ENCODE results near the gene CBX7.
"Not testable (repeated sequence)": the region's sequence is repeated elsewhere in the genome, so short reads cannot be mapped to it uniquely, and the experiment has no call there.

Gene CBX7

DNA sequence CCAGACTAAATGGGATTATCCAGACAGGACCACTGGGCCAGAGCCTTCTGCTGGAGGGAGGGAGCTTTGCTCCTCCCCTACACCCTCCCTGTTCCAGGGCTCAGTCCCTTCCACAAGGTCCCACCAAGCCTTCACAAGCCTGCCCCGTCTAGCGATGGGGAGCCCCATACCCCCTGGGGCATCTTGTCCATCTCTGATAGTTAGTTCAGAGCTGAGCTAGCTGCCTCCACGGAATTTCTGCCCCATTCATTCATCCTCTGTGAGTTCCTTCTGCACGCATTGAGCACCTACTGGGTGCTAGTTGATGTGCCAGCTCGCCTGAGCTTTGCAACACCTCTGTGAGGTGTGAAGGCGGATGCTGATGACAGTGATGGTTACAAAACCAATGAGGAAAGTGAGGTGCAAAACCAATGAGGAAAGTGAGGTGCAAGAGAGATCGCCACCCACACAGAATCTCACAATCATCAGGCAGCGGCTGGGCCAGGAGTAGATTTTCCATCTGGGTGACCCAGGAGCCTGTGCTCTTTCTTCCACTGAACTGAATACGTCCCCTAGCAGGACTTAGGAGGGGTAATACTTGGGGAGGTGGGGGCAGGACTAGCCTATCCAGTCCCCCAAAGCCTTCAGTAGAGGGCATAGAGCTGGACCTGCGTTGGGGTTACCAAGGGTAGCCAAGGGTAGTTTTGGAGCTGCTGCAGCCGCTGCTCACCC lies 21.5 kb upstream of the CBX7 start:
- peaks cover 27% of the 10 kb centered on the region for H3K4me1 ChIP-seq (ENCODE audit: control insufficient read depth, insufficient read depth, low read length)
- H3K4me3 ChIP-seq (ENCODE audit: low read length), result no peak overlapping the region
- no peak for DNase-seq (ENCODE audit: low read depth, low spot score)
- no peak overlapping the region for H3K27ac ChIP-seq (ENCODE audit: low read length)
- WGBS (ENCODE audit: insufficient coverage, insufficient read length), result no CpG with 5 or more reads among the region's 11 CpGs
- no peaks in the 10 kb centered on the region for H3K27me3 ChIP-seq (ENCODE audit: control insufficient read depth, insufficient read depth, low read length)
- no peaks in the 10 kb centered on the region for H3K9me3 ChIP-seq (ENCODE audit: control insufficient read depth, insufficient read depth, low read length)
- H3K36me3 ChIP-seq (ENCODE audit: control insufficient read depth, insufficient read depth, low read length), result no peaks in the 10 kb centered on the region

DNA sequence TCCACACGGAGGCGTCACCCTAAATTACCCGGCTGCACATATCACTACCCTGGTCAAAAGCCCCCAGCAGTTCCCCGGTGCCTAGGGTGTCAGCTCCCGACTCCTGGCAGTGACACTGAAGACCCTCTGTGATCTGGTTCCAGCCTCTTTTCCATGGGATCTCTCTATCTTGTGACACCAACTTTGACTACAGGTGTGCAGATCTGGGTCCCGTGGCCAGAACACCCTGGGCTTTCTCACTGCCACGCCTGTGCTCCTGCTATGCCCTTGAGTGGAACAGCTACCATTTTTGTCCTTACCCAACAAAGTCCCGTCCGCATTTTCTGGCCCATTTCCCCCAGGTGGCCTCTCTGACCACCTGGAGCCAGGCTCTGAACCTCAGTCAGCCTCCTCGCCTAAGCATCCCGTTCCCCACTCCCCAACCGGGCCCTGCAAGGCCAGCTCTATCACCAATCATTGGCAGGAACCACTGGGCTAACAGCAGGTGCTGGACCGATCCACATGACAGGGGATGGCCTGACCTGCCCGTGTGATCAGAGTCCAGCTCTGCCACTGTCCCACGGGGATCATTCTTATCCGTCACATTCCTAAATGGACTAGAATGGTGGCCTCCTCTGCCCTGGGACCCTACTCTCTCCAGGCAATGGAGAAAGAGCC lies 20.7 kb upstream of the CBX7 start:
- no peak for DNase-seq (ENCODE audit: low read depth, low spot score)
- Histone ChIP-seq H3K27ac (ENCODE audit: low read length) (no peak overlapping the region), H3K9me3 (ENCODE audit: control insufficient read depth, insufficient read depth, low read length) (no peaks in the 10 kb centered on the region), H3K4me3 (ENCODE audit: low read length) (no peak overlapping the region), H3K27me3 (ENCODE audit: control insufficient read depth, insufficient read depth, low read length) (no peaks in the 10 kb centered on the region), H3K36me3 (ENCODE audit: control insufficient read depth, insufficient read depth, low read length) (no peaks in the 10 kb centered on the region), H3K4me1 (ENCODE audit: control insufficient read depth, insufficient read depth, low read length) (peaks cover 27% of the 10 kb centered on the region)
- no CpG with 5 or more reads among the region's 16 CpGs for WGBS (ENCODE audit: insufficient coverage, insufficient read length)

DNA sequence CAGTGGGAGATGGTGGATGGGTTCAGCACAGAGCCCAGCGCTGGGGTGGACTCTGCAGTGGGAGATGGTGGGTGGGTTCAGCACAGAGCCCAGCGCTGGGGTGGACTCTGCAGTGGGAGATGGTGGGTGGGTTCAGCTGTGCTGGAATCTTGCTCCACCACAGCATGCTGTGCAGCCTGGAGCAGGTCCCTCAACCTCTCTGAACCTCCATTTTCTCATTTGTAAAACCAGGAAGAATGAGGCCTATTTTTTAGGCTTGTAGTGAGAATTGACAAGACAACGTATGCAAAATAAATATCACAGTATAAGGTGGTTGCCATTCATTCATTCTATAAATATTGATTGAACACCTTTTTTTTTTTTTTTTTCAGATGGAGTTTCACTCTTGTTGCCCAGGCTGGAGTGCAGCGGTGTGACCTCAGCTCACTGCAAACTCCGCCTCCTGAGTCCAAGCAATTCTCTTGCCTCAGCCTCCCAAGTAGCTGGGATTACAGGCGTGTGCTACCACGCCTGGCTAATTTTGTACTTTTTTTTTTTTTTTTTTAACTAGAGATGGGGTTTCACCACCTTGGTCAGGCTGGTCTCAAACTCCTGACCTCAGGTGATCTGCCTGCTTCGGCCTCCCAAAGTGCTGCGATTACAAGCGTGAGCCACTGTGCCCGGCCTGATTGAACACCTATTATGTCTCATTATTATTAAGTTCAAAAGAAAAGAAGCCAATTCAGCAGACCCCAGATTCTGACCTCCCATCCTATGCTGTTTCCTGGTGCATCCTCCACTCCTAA lies 20.0 kb upstream of the CBX7 start:
- not testable (repeated sequence) for H3K27ac ChIP-seq (ENCODE audit: low read length); H3K4me3 ChIP-seq (ENCODE audit: low read length); H3K36me3 ChIP-seq (ENCODE audit: control insufficient read depth, insufficient read depth, low read length); H3K9me3 ChIP-seq (ENCODE audit: control insufficient read depth, insufficient read depth, low read length); DNase-seq (ENCODE audit: low read depth, low spot score); H3K27me3 ChIP-seq (ENCODE audit: control insufficient read depth, insufficient read depth, low read length)
- H3K4me1 ChIP-seq (ENCODE audit: control insufficient read depth, insufficient read depth, low read length), result peaks cover 27% of the 10 kb centered on the region
- WGBS (ENCODE audit: insufficient coverage, insufficient read length), result no CpG with 5 or more reads among the region's 11 CpGs

DNA sequence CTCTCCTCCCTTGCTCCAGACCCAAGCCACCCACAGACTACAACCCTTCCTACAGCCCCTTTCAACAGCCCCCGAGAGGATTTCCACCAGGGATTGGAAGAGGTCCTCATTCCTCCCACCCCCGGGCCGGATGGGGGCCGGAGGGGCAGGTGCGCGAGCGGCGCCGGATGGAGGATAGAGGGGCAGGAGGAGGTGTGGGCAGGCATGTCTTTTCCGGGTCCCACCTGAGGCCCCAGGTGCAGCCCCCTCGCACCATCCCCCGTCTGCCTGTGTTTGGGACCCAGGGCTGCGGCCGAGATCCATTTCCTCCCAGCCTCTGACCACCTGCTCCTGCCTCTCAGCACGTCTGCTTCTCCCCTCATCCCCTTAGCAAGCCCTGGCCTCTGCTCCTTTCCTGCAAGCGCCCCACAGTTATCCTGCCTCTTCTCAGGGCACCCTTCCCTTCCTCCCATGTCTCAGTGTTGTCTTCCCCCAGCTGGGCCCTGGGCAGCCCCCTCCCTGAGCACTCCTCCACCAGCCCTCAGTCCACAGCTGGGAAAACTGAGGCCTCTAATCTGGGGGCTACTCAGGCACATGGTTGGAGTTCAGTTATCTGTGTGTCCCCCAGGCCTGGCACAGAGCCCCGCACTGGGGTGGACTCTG lies 19.3 kb upstream of the CBX7 start:
- DNase-seq (ENCODE audit: low read depth, low spot score), result no peak
- no CpG with 5 or more reads among the region's 17 CpGs for WGBS (ENCODE audit: insufficient coverage, insufficient read length)
- Histone ChIP-seq H3K27me3 (ENCODE audit: control insufficient read depth, insufficient read depth, low read length) (no peaks in the 10 kb centered on the region), H3K27ac (ENCODE audit: low read length) (no peak overlapping the region), H3K36me3 (ENCODE audit: control insufficient read depth, insufficient read depth, low read length) (no peaks in the 10 kb centered on the region), H3K9me3 (ENCODE audit: control insufficient read depth, insufficient read depth, low read length) (no peaks in the 10 kb centered on the region), H3K4me1 (ENCODE audit: control insufficient read depth, insufficient read depth, low read length) (peaks cover 22% of the 10 kb centered on the region), H3K4me3 (ENCODE audit: low read length) (no peak overlapping the region)

DNA sequence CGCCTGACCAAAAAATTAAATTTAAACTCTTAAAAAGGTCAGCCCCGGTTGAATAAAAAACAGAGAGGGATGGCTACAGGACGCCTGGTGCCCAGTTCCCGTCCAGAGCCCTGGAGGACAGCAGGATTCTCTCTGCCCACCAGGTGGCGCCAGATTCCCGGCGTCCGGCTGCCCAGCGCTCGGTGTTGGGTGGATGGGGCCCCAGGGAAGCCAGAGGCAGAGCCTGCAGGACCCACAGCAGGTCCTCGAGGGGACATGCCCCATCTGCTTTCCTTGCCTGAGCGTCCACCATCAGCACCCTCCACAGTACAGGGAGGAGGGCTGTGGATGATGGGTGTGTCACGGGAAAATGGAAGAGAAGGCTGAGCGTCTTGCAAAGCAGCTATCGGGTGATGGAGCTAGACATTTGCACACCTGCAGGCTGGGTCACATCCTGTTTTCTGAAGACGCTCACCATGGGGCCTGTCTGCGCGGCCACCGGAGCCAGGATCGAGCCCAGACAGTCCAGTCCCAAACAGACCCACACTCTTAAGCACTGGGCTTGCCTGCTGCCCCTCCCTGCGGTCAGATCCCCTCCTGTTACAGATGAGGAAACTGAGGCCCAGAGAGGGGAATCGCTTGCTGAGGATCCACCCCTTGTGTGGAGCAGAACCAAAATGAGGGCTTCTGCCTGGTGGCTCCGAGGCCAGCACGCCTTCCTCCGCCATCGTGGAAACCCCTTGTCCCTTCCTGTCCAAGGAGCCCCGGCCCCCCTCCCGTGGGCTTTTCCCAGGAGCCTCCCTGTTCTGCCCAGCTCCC lies 18.5 kb upstream of the CBX7 start:
- Histone ChIP-seq H3K36me3 (ENCODE audit: control insufficient read depth, insufficient read depth, low read length) (no peaks in the 10 kb centered on the region), H3K4me3 (ENCODE audit: low read length) (no peak overlapping the region), H3K27ac (ENCODE audit: low read length) (no peak overlapping the region), H3K4me1 (ENCODE audit: control insufficient read depth, insufficient read depth, low read length) (peaks cover 19% of the 10 kb centered on the region), H3K27me3 (ENCODE audit: control insufficient read depth, insufficient read depth, low read length) (no peaks in the 10 kb centered on the region), H3K9me3 (ENCODE audit: control insufficient read depth, insufficient read depth, low read length) (no peaks in the 10 kb centered on the region)
- no CpG with 5 or more reads among the region's 28 CpGs for WGBS (ENCODE audit: insufficient coverage, insufficient read length)
- no peak for DNase-seq (ENCODE audit: low read depth, low spot score)

DNA sequence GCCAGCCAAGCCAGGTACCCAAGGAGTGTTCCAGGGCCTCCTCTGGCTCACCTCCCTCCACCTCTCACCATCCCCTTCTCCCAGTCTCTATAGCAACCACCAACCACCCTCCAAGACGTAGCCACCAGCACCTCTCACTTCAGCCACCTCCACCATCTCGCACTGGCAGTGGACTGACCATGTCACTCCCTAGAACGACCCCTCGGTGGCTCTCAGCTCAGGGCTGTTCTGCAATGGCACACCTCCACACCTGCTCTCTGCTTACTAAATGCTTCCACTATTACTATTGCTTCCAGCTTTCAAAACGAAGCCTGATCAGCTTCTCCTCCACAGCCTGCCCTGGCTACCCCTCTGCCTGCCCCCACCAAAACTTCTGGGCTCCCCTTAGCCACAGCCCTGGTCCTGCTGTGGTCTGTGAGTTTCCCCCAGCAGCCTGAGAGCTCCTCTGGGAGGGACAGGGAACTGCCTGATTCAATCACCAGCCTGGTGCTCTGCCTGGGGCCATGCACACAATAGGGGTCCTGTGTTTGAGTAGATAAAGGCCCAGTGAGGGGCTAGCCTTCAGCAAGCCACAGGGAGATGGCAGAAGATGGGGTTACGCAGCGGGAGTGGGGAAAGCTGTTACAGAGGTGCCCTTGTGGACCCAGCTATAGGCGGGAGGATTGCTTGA lies 17.5 kb upstream of the CBX7 start:
- Histone ChIP-seq H3K27me3 (ENCODE audit: control insufficient read depth, insufficient read depth, low read length) (no peaks in the 10 kb centered on the region), H3K9me3 (ENCODE audit: control insufficient read depth, insufficient read depth, low read length) (no peaks in the 10 kb centered on the region), H3K27ac (ENCODE audit: low read length) (no peak overlapping the region), H3K4me3 (ENCODE audit: low read length) (no peak overlapping the region), H3K4me1 (ENCODE audit: control insufficient read depth, insufficient read depth, low read length) (peaks cover 11% of the 10 kb centered on the region), H3K36me3 (ENCODE audit: control insufficient read depth, insufficient read depth, low read length) (no peaks in the 10 kb centered on the region)
- no CpG with 5 or more reads among the region's 8 CpGs for WGBS (ENCODE audit: insufficient coverage, insufficient read length)
- no peak for DNase-seq (ENCODE audit: low read depth, low spot score)

DNA sequence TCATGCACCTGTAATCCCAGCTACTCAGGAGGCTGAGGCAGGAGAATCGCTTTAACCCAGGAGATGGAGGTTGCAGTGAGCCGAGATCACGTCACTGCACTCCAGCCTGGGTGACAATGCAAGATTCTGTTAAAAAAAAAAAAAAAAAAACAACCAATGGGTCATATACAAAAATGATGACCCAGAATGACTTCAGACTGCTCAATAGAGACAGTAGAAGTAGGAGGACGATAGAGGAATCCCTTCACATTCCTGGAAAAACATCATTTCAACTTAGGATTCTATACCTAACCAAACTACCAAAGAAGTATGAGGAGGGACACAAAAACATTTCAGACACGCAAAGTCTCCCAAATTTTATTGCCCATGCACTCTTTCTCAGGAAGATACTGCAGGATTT lies 14.1 kb upstream of the CBX7 start:
- Histone ChIP-seq H3K36me3 (ENCODE audit: control insufficient read depth, insufficient read depth, low read length) (no peaks in the 10 kb centered on the region), H3K9me3 (ENCODE audit: control insufficient read depth, insufficient read depth, low read length) (no peaks in the 10 kb centered on the region), H3K27me3 (ENCODE audit: control insufficient read depth, insufficient read depth, low read length) (no peaks in the 10 kb centered on the region), H3K27ac (ENCODE audit: low read length) (no peak overlapping the region), H3K4me1 (ENCODE audit: control insufficient read depth, insufficient read depth, low read length) (peaks cover 4% of the 10 kb centered on the region), H3K4me3 (ENCODE audit: low read length) (no peak overlapping the region)
- no peak for DNase-seq (ENCODE audit: low read depth, low spot score)
- WGBS (ENCODE audit: insufficient coverage, insufficient read length), result no CpG with 5 or more reads among the region's 5 CpGs

DNA sequence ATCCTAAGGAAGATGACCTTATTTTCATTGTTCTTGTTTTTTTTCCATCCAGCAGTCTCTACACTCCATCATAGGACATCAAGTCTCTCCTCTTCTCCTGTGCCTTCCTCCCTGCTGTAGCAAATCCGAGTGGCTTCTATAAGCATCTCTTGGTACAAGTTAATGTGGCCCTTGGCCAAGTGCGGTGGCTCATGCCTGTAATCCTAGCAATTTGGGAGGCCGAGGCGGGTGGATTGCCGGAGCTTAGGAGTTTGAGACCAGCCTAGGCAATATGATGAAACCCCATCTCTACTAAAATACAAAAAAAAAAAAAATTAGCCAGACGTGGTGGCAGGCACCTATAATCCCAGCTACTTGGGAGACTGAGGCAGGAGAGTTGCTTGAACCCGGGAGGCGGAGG lies 3.6 kb upstream of the CBX7 start:
- not testable (repeated sequence) for H3K36me3 ChIP-seq (ENCODE audit: control insufficient read depth, insufficient read depth, low read length); H3K4me1 ChIP-seq (ENCODE audit: control insufficient read depth, insufficient read depth, low read length); H3K27ac ChIP-seq (ENCODE audit: low read length); H3K9me3 ChIP-seq (ENCODE audit: control insufficient read depth, insufficient read depth, low read length); DNase-seq (ENCODE audit: low read depth, low spot score); H3K27me3 ChIP-seq (ENCODE audit: control insufficient read depth, insufficient read depth, low read length); H3K4me3 ChIP-seq (ENCODE audit: low read length)
- no CpG with 5 or more reads among the region's 8 CpGs for WGBS (ENCODE audit: insufficient coverage, insufficient read length)

DNA sequence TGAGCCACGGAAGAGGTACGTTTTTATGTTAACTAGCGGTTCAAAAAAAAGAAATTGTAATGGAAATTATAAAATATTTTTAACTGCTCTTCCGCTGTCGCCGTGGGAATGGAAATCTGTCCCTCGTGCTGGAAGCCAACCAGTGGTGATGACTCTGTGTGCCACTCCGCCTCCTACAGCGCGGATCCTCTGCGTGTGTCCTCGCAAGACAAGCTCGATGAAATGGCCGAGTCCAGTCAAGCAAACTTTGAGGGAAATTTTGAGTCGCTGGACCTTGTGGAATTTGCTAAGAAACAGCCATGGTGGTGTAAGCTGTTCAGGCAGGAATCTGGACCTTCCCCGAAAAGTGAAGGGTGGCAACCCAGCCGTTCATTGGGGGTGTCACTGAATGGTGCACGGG lies 2.9 kb upstream of the CBX7 start:
- no peak overlapping the region for H3K27ac ChIP-seq (ENCODE audit: low read length)
- no peaks in the 10 kb centered on the region; the same call in 1 of the 2 replicates for H3K27me3 ChIP-seq (ENCODE audit: control insufficient read depth, insufficient read depth, low read length)
- no peaks in the 10 kb centered on the region for H3K9me3 ChIP-seq (ENCODE audit: control insufficient read depth, insufficient read depth, low read length)
- no peaks in the 10 kb centered on the region for H3K4me1 ChIP-seq (ENCODE audit: control insufficient read depth, insufficient read depth, low read length)
- DNase-seq (ENCODE audit: low read depth, low spot score), result no peak
- no CpG with 5 or more reads among the region's 18 CpGs for WGBS (ENCODE audit: insufficient coverage, insufficient read length)
- no peak overlapping the region for H3K4me3 ChIP-seq (ENCODE audit: low read length)
- H3K36me3 ChIP-seq (ENCODE audit: control insufficient read depth, insufficient read depth, low read length), result no peaks in the 10 kb centered on the region

Data from iPS DF 6.9 (cell line).